Superior temporal gyrus (tissue), 1 donor: Measurements from ENCODE around the gene BMP6.
"Not testable (repeated sequence)": the region's sequence is repeated elsewhere in the genome, so short reads cannot be mapped to it uniquely, and the experiment has no call there.

Source experiments
- DNase-seq: peaks from one replicate; pipeline ENCODE4 v3.0.0-alpha.2; 2016; ENCODE audit errors: extremely low spot score

Gene BMP6

GRCh38 chr6:7883381-7883780 is 157.5 kb downstream of the BMP6 start:
- no peak for DNase-seq

DNA sequence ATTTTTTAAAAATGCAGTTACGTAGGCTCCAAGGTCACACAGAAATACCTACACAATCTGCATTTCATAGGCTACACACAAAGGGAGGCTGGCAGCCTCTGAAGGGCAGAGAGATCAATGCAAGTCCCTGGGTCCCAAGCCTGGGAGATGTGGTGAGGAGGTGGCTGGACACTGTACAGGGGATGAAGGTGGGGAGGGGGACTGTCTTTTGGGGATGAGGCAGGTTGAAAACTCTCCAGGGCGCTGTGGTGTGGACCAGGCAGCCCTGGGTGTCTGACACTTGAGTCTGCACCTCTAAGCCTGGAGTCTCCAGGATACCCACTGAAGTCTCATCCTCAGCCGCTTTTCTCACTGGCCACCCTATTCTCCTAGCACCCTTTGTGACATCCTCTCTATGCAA is 160.2 kb downstream of the BMP6 start:
- DNase-seq = no peak

DNA sequence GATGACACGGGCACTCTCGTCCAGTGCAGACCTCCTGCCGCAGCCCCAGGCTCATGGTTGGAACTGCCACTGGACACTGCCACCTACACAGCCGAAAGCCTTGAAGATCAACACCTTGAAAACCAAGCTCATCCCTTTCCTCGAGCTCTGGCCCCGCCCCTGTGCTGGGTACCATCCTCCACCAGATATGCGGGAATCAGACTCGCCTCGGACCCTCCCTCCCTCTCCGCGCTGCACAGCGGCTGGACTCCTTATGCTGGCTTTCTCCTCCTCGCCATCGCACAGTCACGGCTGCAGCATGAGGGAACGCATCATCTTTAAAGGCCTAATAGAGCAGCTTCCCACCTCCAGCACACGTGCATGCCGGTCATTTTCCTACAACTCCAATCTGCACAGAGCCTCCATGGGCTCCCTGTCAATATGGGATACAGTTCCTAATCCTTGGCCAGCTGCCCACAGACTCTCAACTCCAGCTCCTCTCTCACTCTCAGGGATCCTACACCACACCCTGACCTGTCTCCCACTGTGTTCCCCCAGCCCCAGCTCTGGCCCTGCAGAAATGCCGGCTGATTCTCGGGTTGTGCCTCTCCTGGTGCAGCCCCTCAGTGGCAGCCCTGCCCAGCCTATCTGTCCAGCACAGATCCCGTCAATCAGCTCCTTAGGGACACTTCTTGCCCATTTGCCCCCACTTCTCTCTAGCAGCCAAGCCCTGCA is 161.5 kb downstream of the BMP6 start:
- no peak for DNase-seq

DNA sequence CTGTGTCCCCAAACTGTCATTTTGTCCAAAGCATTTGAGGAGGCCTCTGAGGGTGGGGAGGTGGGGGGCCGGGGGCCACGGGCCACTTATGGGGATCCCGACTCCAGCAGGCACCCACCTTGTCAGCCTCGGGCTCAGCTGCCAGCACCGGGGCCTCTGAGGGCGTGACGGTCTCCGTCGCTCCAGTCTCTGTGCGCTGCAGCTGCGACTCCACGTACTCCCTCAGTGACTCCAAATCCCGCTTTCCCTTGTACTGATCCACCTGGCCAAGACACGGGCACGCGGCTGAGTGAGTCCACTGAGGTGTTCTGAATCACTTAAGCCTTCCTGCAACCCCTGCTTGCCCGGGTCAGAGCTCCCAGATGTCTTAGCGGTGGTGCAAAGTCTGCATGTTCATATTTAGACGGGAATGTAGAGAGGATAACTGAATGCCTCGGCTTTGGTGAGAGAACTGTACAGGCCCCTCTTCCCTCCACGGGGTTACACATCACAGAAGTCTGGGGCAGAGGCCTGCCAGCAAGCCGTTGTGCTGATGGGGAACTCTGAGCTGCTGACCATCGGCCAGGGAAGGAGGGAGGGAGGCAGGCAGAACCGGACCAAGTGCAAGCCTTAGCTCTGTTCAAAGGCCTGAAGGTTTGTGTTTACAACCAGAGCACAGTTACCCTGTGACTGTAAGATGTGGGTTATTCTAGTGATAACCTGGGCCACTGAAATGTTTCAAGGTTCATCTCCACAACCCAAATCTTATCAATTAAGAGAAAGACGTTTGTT is 162.9 kb downstream of the BMP6 start:
- DNase-seq = no peak

GRCh38 chr6:7891078-7891872 is 165.4 kb downstream of the BMP6 start:
- DNase-seq = no peak

- not testable (repeated sequence) for DNase-seq
Observed at GRCh38 chr6:7892367-7892766, 166.5 kb downstream of the BMP6 start.

DNA sequence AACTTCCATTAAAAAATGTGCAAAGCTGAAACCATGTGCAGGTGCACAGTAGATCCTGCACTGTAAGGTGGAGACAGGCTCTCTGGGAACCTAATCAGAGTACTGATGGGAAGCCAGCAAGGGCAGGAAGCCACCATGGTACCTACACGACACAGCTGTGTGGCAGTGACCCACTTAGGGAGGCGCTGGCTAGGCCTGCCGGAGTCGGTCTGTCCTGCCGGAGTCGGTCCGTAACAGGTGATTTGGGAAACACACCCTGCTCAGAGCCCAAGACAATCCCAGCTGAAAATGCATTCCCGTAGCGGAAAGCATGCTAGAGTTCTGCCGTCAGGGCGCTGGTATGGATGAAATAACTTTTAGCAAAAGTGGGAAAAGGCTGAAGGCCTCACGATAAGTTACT is 167.4 kb downstream of the BMP6 start:
- no peak for DNase-seq

GRCh38 chr6:7894262-7895124 is 168.6 kb downstream of the BMP6 start:
- DNase-seq = no peak

GRCh38 chr6:7895125-7895423 is 169.2 kb downstream of the BMP6 start:
- DNase-seq = no peak

GRCh38 chr6:7896465-7896987 is 170.6 kb downstream of the BMP6 start:
- DNase-seq = no peak

DNA sequence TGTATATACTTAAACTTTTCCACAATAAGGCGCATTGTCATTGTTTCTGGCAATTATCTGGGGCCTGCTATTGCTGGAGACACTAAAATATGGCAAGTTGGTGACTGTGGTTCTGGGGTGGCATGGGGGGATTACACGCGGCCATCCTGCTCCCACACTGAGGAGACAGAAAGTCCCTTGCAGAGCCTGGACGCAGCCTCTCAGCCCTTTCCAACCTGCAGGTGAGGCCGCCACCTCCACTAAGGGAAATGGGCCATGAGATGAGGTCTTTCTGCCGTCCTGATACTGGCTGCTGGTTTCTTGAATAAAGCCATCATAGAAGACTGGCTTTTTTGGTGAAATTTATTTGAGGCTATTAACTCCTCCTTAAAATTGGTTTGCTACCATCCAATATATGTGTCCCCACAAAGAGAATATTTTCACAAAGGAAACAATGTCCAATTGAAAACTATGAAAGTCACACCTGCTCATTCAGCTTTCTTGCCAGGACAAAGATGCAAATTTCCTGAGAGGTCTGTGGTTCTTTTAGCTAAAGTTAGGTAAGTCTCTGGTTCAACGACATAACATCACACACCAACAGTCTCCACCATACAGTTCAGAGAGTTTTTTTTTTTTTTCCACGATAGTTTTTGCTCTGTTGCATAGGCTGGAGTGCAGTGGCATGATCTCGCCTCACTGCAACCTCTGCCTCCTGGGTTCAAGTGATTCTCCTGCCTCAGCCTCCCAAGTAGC is 171.7 kb downstream of the BMP6 start:
- no peak for DNase-seq

DNA sequence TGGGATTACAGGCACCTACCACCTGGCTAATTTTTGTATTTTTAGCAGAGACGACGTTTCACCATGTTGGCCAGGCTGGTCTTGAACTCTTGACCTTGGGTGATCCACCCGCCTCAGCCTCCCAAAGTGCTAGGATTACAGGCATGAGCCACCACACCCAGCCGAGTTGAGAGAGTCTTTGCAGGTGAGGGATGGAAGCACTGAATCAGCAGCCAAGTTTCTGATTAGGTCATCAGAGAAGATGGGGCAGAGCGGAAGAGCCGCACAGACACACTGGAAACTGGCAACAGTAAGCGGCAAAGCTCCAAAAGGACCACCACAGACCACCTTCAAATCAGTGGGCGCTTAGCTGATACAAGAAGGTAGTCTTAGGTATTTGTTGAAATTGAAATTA is 172.3 kb downstream of the BMP6 start:
- DNase-seq = not testable (repeated sequence)

DNA sequence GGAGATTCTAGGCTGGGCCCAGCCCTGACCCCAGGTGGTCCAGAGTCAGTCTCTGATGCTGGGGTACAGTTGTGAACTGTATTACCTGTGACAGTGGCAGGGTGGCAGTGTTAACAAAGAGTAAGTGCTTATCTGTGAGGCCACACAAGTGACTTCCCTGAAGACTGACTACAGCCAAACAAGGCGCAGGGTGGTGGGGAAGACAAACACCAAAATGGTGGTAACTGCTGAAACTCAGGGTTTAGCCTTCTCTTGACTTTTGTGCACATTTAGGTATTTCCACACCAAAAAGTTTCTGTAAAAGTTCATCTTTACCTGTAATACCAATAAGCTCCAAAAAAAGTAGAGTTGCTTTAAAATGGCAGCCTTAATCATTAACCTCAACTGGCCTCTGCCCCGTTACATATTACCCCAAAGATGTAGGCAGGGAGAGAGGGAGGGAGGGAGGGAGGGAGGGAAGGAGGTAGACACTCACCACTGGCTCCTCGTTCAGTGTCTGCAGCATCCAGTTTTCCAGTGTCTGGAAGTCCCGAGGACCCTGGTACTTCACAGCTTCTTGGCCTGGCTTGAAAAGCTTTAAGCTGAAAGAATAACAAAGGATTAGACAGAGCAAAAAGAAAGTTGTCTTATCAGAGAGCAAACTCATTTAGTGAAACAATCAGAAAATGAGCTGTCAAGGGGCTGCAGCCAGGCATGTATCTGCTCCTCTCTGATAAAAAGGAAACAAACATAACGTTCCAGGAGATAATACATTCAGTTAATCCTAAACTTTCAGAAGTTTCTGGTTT is 173.4 kb downstream of the BMP6 start:
- DNase-seq = no peak

GRCh38 chr6:7899889-7900213 is 174.0 kb downstream of the BMP6 start:
- no peak for DNase-seq

- DNase-seq = no peak
Observed at GRCh38 chr6:7900621-7901020, 174.7 kb downstream of the BMP6 start.

DNA sequence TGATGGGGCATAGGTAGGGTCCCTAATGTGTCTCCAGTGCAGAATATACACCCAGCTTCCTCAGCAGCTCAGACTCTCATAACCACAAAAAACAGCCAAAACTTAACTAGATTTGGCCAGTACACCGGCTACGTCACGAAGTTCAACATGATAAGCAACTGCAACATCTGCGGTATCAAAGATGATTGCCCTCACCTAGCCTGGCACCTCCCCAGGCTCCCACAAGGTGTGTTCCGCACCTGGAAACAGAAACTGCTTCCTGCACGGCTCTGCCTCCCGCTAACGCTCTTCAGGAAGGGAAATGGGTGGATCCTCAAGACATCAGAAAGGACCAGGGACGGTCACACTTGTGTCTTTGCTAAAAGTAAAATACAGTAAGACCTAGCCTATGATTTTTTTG is 175.2 kb downstream of the BMP6 start:
- DNase-seq = no peak

DNA sequence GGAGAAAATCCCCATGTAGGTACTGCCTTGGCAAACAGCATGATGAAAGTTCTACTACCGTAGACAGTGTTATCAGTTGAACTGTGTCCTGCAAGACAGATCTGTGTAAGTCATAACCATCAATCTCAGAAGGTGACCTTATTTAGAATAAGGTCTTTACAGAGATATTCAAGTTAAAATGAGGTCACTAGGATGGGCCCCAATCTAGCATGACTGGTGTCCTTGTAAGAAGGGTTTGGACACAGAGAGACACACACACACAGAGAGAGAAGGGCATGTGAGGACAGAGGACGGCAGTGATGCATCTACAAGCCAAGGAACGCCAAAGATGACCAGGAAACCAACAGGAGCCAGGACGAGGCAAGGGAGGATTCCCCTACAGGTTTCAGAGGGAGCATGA is 175.9 kb downstream of the BMP6 start:
- no peak for DNase-seq

DNA sequence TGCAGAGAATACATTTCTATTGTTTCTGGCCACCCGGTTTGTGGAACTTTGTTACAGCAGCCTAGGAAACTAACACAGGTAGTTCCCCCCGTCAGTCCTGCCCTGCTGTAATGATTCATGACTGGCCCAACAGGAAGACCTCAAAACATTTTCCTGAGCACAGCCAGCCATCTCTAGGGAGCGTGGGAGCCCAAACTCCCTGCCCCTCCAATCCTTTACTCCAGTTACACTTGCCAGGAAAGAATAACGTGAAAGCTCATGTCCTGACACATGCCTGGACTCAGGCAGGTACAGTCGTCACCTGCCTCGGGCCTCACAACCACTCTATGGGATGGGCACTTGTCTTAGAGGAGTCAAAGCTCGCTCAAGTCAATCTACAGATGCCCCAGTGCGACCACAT is 176.3 kb downstream of the BMP6 start:
- no peak for DNase-seq

DNA sequence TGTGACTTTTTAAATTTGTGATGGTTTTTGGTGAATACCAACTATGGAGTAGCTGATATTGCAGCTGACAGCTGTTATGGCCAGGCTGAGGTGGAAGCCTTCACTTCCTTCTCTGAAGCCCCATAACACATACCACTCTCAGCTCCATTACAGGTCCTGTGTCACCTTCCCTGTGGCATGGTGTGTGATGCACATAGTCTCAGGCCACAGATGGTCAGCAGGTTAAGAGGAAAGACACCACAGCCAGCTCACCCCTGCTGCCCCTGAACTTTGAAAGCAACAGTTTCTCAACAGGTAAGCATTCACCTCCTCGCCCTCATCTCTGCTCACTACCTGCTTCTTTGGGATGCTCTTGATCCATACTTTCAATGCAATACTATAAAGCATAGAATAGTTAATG is 177.0 kb downstream of the BMP6 start:
- DNase-seq = no peak

- no peak for DNase-seq
Observed at GRCh38 chr6:7903673-7904072, 177.8 kb downstream of the BMP6 start.
